Measurements from ENCODE around the gene CPNE7.

Gene CPNE7

GRCh38 chr16:89593841-89594240 is 18.3 kb downstream of the CPNE7 start:
- DNase-seq, result no peak
- no peaks in the 10 kb centered on the region for H3K9me3 ChIP-seq
- H3K4me1 ChIP-seq, result no peaks in the 10 kb centered on the region
- H3K27me3 ChIP-seq, result no peaks in the 10 kb centered on the region
- H3K4me3 ChIP-seq (ENCODE audit: low read depth, low read length), result no peak overlapping the region
- TF ChIP-seq CTCF (IDR thresholded peaks at IDR 0.05; ENCODE audit: low read depth, low read length), result no peak
- no peaks in the 10 kb centered on the region for H3K36me3 ChIP-seq

GRCh38 chr16:89595330-89596060 is 19.9 kb downstream of the CPNE7 start:
- TF ChIP-seq CTCF (IDR thresholded peaks at IDR 0.05; ENCODE audit: low read depth, low read length), result no peak
- no peak overlapping the region for H3K4me3 ChIP-seq (ENCODE audit: low read depth, low read length)
- no peaks in the 10 kb centered on the region for H3K4me1 ChIP-seq
- no peaks in the 10 kb centered on the region for H3K27me3 ChIP-seq
- H3K9me3 ChIP-seq, result no peaks in the 10 kb centered on the region
- no peaks in the 10 kb centered on the region for H3K36me3 ChIP-seq
- DNase-seq, result no peak

GRCh38 chr16:89596061-89596689 is 20.6 kb downstream of the CPNE7 start:
- no peaks in the 10 kb centered on the region for H3K9me3 ChIP-seq

GRCh38 chr16:89596957-89597649 is 21.5 kb downstream of the CPNE7 start:
- H3K9me3 ChIP-seq, result no peaks in the 10 kb centered on the region
- H3K36me3 ChIP-seq, result no peaks in the 10 kb centered on the region
- H3K4me1 ChIP-seq, result peaks cover 1% of the 10 kb centered on the region; the same call in 1 of the 2 replicates
- no peaks in the 10 kb centered on the region for H3K27me3 ChIP-seq
- TF ChIP-seq CTCF (IDR thresholded peaks at IDR 0.05; ENCODE audit: low read depth, low read length), result no peak
- no peak for DNase-seq
- no peak overlapping the region for H3K4me3 ChIP-seq (ENCODE audit: low read depth, low read length)

More at GRCh38 chr16:89596061-89596689, 20.6 kb downstream of the CPNE7 start:
- H3K36me3 ChIP-seq, result no peaks in the 10 kb centered on the region
- no peak for DNase-seq
- no peak overlapping the region for H3K4me3 ChIP-seq (ENCODE audit: low read depth, low read length)
- H3K27me3 ChIP-seq, result no peaks in the 10 kb centered on the region
- TF ChIP-seq CTCF (IDR thresholded peaks at IDR 0.05; ENCODE audit: low read depth, low read length), result no peak
- no peaks in the 10 kb centered on the region for H3K4me1 ChIP-seq

GRCh38 chr16:89598199-89598598 is 22.6 kb downstream of the CPNE7 start:
- Histone ChIP-seq H3K27me3 (no peaks in the 10 kb centered on the region), H3K36me3 (no peaks in the 10 kb centered on the region), H3K4me1 (peaks cover 3% of the 10 kb centered on the region; the same call in 1 of the 2 replicates), H3K9me3 (no peaks in the 10 kb centered on the region), H3K4me3 (ENCODE audit: low read depth, low read length) (no peak overlapping the region)
- TF ChIP-seq CTCF (IDR thresholded peaks at IDR 0.05; ENCODE audit: low read depth, low read length), result no peak
- DNase-seq, result no peak

Measured in BE2C (cell line).